Keratinocyte (primary cell): ENCODE data around the gene ID2. TPM values are rescaled to one million over a fixed set of nuclear protein-coding genes. Genes with fewer than 3 reads are reported as not detected.

ENCODE experiments used
- DNase-seq: peaks from one replicate; pipeline ENCODE4 v3.0.0-alpha.2; 2011; ENCODE audit warnings: low read depth, missing footprints, low spot score
- FAIRE-seq: peaks from 2 replicates; lab custom pipeline; 2011; peaks lifted over from hg19 to GRCh38; lab: Jason Lieb, UNC
- H2AFZ ChIP-seq: 2 replicates; pipeline ENCODE4 v1.6.0; 2012; ENCODE audit warnings: low read length, control low read depth, inconsistent platforms; ENCODE audit not compliant: control insufficient read depth
- H3K27ac ChIP-seq: 2 replicates; pipeline ENCODE4 v1.5.1; 2011; ENCODE audit warnings: low read length; ENCODE audit not compliant: control insufficient read depth, insufficient read depth
- H3K27me3 ChIP-seq: 3 replicates; pipeline ENCODE4 v1.6.0; 2011; ENCODE audit warnings: low read length; ENCODE audit not compliant: control insufficient read depth, insufficient read depth; ENCODE audit errors: extremely low read depth
- H3K36me3 ChIP-seq, 2 experiments: 2 replicates in 1 of 2; 3 replicates in 1 of 2; pipeline ENCODE4 v1.5.1; 2011; ENCODE audit warnings: low read length in 2 of 2, mild to moderate bottlenecking in 1 of 2; ENCODE audit not compliant: control insufficient read depth in 2 of 2, insufficient read depth in 2 of 2; ENCODE audit errors: extremely low read depth in 1 of 2
- H3K4me1 ChIP-seq: 3 replicates; pipeline ENCODE4 v1.5.1; 2011; ENCODE audit warnings: low read length; ENCODE audit not compliant: control insufficient read depth, insufficient read depth; ENCODE audit errors: extremely low read depth
- H3K4me2 ChIP-seq: 3 replicates; pipeline ENCODE4 v1.6.0; 2011; ENCODE audit warnings: low read depth, low read length; ENCODE audit not compliant: control insufficient read depth, insufficient read depth; ENCODE audit errors: extremely low read depth
- H3K4me3 ChIP-seq, 3 experiments: fragments of 200-600 bp in 1 of 3; sonication (generic) in 1 of 3; 2 replicates in 2 of 3; 3 replicates in 1 of 3; pipeline ENCODE4 v1.5.1; 2011 to 2016; ENCODE audit warnings: low read length in 3 of 3, mild to moderate bottlenecking in 3 of 3, control low read depth in 2 of 3, inconsistent platforms in 1 of 3, low read depth in 1 of 3, mixed read lengths in 1 of 3, mixed run types in 1 of 3, moderate library complexity in 1 of 3; ENCODE audit not compliant: control insufficient read depth in 2 of 3, insufficient read depth in 2 of 3; ENCODE audit errors: extremely low read depth in 1 of 3
- H3K79me2 ChIP-seq: 2 replicates; pipeline ENCODE4 v1.6.0; 2012; ENCODE audit warnings: low read length; ENCODE audit not compliant: control insufficient read depth, insufficient read depth
- H3K9ac ChIP-seq: 3 replicates; pipeline ENCODE4 v1.6.0; 2011; ENCODE audit warnings: low read length; ENCODE audit not compliant: control insufficient read depth, insufficient read depth; ENCODE audit errors: extremely low read depth
- H3K9me1 ChIP-seq: 3 replicates; pipeline ENCODE4 v1.6.0; 2011; ENCODE audit warnings: low read length; ENCODE audit not compliant: control insufficient read depth, insufficient read depth; ENCODE audit errors: extremely low read depth
- H3K9me3 ChIP-seq: 2 replicates; pipeline ENCODE4 v1.5.1; 2012; ENCODE audit warnings: low read depth, low read length; ENCODE audit not compliant: control insufficient read depth
- H4K20me1 ChIP-seq: 3 replicates; pipeline ENCODE4 v1.6.0; 2011; ENCODE audit warnings: low read length; ENCODE audit not compliant: control insufficient read depth, insufficient read depth; ENCODE audit errors: extremely low read depth
- CTCF ChIP-seq, 3 experiments: IDR thresholded peaks in 1 of 3; conservative IDR thresholded peaks in 1 of 3; optimal IDR thresholded peaks in 1 of 3; 2 replicates in 2 of 3; 3 replicates in 1 of 3; pipeline versions ENCODE3 to v1.5.1; 2011; ENCODE audit warnings: low read length in 3 of 3, mild to moderate bottlenecking in 3 of 3, moderate library complexity in 2 of 3, control low read depth in 1 of 3, inconsistent platforms in 1 of 3; ENCODE audit not compliant: insufficient read depth in 2 of 3; ENCODE audit errors: extremely low read depth in 1 of 3
- EZH2 ChIP-seq: IDR thresholded peaks from one replicate; pipeline ENCODE4 v1.6.1; 2012; ENCODE audit warnings: inconsistent platforms, mild to moderate bottlenecking, low read length, moderate library complexity
- dilution Hi-C: fragments of 300-500 bp; cut with MboI; formaldehyde crosslinking; loops from one replicate; pipeline ENCODE4 v1.7.0; 2020; ENCODE audit warnings: low sequenced_read_pairs; ENCODE audit not compliant: extremely low pct_ligation_motif_present
- polyA plus RNA-seq, 5 experiments: library from polyadenylated mRNA; depleted of rRNA in 3 of 5; stranded (reverse) in 3 of 5; stranded (forward) in 1 of 5; unstranded in 1 of 5; fragments of >200 nt; gene quantifications; 1 replicate in 1 of 5; 2 replicates in 3 of 5; 3 replicates in 1 of 5; pipeline versions ENCODE4 v1.2.1 to v1.2.3, GENCODE V29; 2011 to 2012; ENCODE audit warnings: missing spikeins in 2 of 5, low read depth in 1 of 5, low replicate concordance in 1 of 5

The ID2 gene
- polyA plus RNA-seq, 1 donor (not counting 4 experiments of a cell fraction or from before 2014, with no cell fraction given) = 6.3 TPM

- H3K27me3 ChIP-seq = no peaks in the 10 kb centered on the region
- H3K4me2 ChIP-seq = no peak overlapping the region
- H3K9ac ChIP-seq = no peak overlapping the region
- H4K20me1 ChIP-seq = no peaks in the 10 kb centered on the region
- no peaks in the 10 kb centered on the region for H3K9me3 ChIP-seq
- no peak overlapping the region for H2AFZ ChIP-seq
- no peaks in the 10 kb centered on the region for H3K4me1 ChIP-seq
- dilution Hi-C loops = no loop called here
- TF ChIP-seq CTCF (optimal IDR thresholded peaks at IDR 0.05 in 1 of 3, IDR thresholded peaks at IDR 0.05 in 1 of 3, conservative IDR thresholded peaks at IDR 0.05 in 1 of 3; ENCODE audit: extremely low read depth in 1 of 3, insufficient read depth in 2 of 3, low read length in 3 of 3) (no peak), EZH2 (no peak)
- no peaks in the 10 kb centered on the region for H3K79me2 ChIP-seq
- no peak overlapping the region for H3K4me3 ChIP-seq
- no peak overlapping the region for H3K27ac ChIP-seq
- DNase-seq = no peak
- H3K9me1 ChIP-seq = no peaks in the 10 kb centered on the region
- FAIRE-seq = no peak
- no peaks in the 10 kb centered on the region for H3K36me3 ChIP-seq
Measured at GRCh38 chr2:8644605-8645175, 37.2 kb upstream of the ID2 start.

GRCh38 chr2:8645176-8645831 lies 36.6 kb upstream of the ID2 start:
- no peaks in the 10 kb centered on the region for H3K27me3 ChIP-seq
- FAIRE-seq = no peak

More at GRCh38 chr2:8645176-8645831, 36.6 kb upstream of the ID2 start:
- no peak overlapping the region for H3K27ac ChIP-seq
- no peak overlapping the region for H3K4me2 ChIP-seq
- no peak overlapping the region for H3K9ac ChIP-seq
- no peaks in the 10 kb centered on the region for H3K79me2 ChIP-seq
- H3K9me3 ChIP-seq = no peaks in the 10 kb centered on the region
- no peaks in the 10 kb centered on the region for H3K9me1 ChIP-seq
- no peaks in the 10 kb centered on the region for H3K36me3 ChIP-seq
- DNase-seq = no peak
- H3K4me1 ChIP-seq = no peaks in the 10 kb centered on the region
- TF ChIP-seq EZH2 = no peak
- no peak for TF ChIP-seq CTCF (optimal IDR thresholded peaks at IDR 0.05 in 1 of 3, IDR thresholded peaks at IDR 0.05 in 1 of 3, conservative IDR thresholded peaks at IDR 0.05 in 1 of 3; ENCODE audit: extremely low read depth in 1 of 3, insufficient read depth in 2 of 3, low read length in 3 of 3)
- H3K4me3 ChIP-seq = no peak overlapping the region
- H2AFZ ChIP-seq = no peak overlapping the region
- H4K20me1 ChIP-seq = no peaks in the 10 kb centered on the region
- dilution Hi-C loops = no loop called here
